Left lung (tissue), 10 donors: ENCODE data around the gene PRKG1. TPM values are rescaled to one million over a fixed set of nuclear protein-coding genes. Genes with fewer than 3 reads are reported as not detected.

ENCODE experiments used
- ATAC-seq: fragments of 200-7000 bp; cut with Tn5 transposase; one replicate; pipeline ENCODE4 v1.9.1; 2020; ENCODE audit warnings: moderate library complexity
- DNase-seq, 4 donors: peaks; one replicate each; pipeline ENCODE4 v3.0.0-alpha.2; 2013 to 2020
- H3K27ac ChIP-seq, 2 donors: fragments of 200-600 bp; sonication (generic) in 1 of 2; one replicate each; pipeline versions ENCODE4 v1.5.0 to v1.8.0; 2020 to 2021
- H3K27me3 ChIP-seq, 2 donors: fragments of 200-600 bp; sonication (generic) in 1 of 2; one replicate each; pipeline versions ENCODE4 v1.5.0 to v1.8.0; 2020 to 2021
- H3K36me3 ChIP-seq, 2 donors: fragments of 200-600 bp; sonication (generic) in 1 of 2; one replicate each; pipeline versions ENCODE4 v1.5.0 to v1.8.0; 2020 to 2021
- H3K4me1 ChIP-seq, 2 donors: fragments of 200-600 bp; one replicate each; pipeline ENCODE4 v1.8.0; 2021
- H3K4me3 ChIP-seq, 2 donors: fragments of 200-600 bp; sonication (generic) in 1 of 2; one replicate each; pipeline versions ENCODE4 v1.5.0 to v1.8.0; 2020 to 2021; ENCODE audit warnings: mild to moderate bottlenecking in 1 of 2
- H3K9me3 ChIP-seq, 2 donors: fragments of 200-600 bp; sonication (generic) in 1 of 2; one replicate each; pipeline versions ENCODE4 v1.5.0 to v1.8.0; 2020 to 2021
- CTCF ChIP-seq, 2 donors: fragments of 200-600 bp; sonication (generic) in 1 of 2; IDR thresholded peaks; one replicate each; pipeline versions ENCODE4 v1.5.0 to v1.8.0; 2021; ENCODE audit warnings: antibody characterized with exemption in 2 of 2
- intact Hi-C, 2 donors: fragments of 100-400 bp; cut with DNase I; formaldehyde crosslinking; loops; one replicate each; pipeline versions ENCODE4 v1.11.2 to v1.14.2; 2022
- polyA plus RNA-seq, 6 donors: library from polyadenylated mRNA; unstranded; fragments of 120-200 nt; gene quantifications; one replicate each; pipeline ENCODE4 v1.2.1, GENCODE V29; 2013; ENCODE audit not compliant: insufficient read length in 6 of 6
- total RNA-seq, 2 donors: library from RNA; stranded (reverse); fragmentation: NEBNext Ultra II Directional; extraction: Animal tissue kit (Norgen Biotek cat#: 25700); gene quantifications; one replicate each; pipeline ENCODE4 v1.2.1, GENCODE V29; 2021
- donor health status: DM: no; HTN: yes; CAD: no.
- donor health status: DM: no; HTN: no; CAD: no.

The PRKG1 gene
- total and polyA plus RNA-seq, 8 donors, result 15.6 to 29.0 (median 17.8) TPM

- no peak overlapping the region for H3K27ac ChIP-seq
- H3K36me3 ChIP-seq, result no peaks in the 10 kb centered on the region
- intact Hi-C loops, result no loop called here
- no peaks in the 10 kb centered on the region for H3K9me3 ChIP-seq
- no peak for TF ChIP-seq CTCF (IDR thresholded peaks at IDR 0.05)
- H3K27me3 ChIP-seq, result no peaks in the 10 kb centered on the region
- ATAC-seq (no peak), DNase-seq (no peak)
- no peaks in the 10 kb centered on the region for H3K4me1 ChIP-seq
- no peak overlapping the region for H3K4me3 ChIP-seq
Observed at GRCh38 chr10:52110576-52110975, 1036.3 kb downstream of the PRKG1 start.

GRCh38 chr10:52111101-52111891, 1037.0 kb downstream of the PRKG1 start:
- no peaks in the 10 kb centered on the region for H3K4me1 ChIP-seq
- H3K27ac ChIP-seq, result no peak overlapping the region
- no peaks in the 10 kb centered on the region for H3K36me3 ChIP-seq
- no peak for ATAC-seq
- no peaks in the 10 kb centered on the region for H3K27me3 ChIP-seq
- peaks cover 0 to 3% of the 10 kb centered on the region in 2 donors for H3K9me3 ChIP-seq
- DNase-seq, result peak in 2 of 4 donors; percentile 28 to 42
- H3K4me3 ChIP-seq, result no peak overlapping the region
- TF ChIP-seq CTCF (IDR thresholded peaks at IDR 0.05), result no peak
- intact Hi-C loops, result no loop called here

GRCh38 chr10:52115823-52116222, 1041.5 kb downstream of the PRKG1 start:
- Histone ChIP-seq H3K27me3 (no peaks in the 10 kb centered on the region), H3K4me1 (no peaks in the 10 kb centered on the region), H3K9me3 (peaks cover 0 to 3% of the 10 kb centered on the region in 2 donors), H3K4me3 (no peak overlapping the region), H3K27ac (no peak overlapping the region), H3K36me3 (no peaks in the 10 kb centered on the region)
- intact Hi-C loops, result no loop called here
- ATAC-seq (no peak), DNase-seq (no peak)
- no peak for TF ChIP-seq CTCF (IDR thresholded peaks at IDR 0.05)

GRCh38 chr10:52119507-52119906, 1045.2 kb downstream of the PRKG1 start:
- intact Hi-C loops, result no loop called here
- Histone ChIP-seq H3K9me3 (peaks cover 0 to 3% of the 10 kb centered on the region in 2 donors), H3K4me3 (no peak overlapping the region), H3K27ac (no peak overlapping the region), H3K4me1 (no peaks in the 10 kb centered on the region), H3K36me3 (no peaks in the 10 kb centered on the region), H3K27me3 (no peaks in the 10 kb centered on the region)
- DNase-seq, result no peak
- no peak for ATAC-seq
- TF ChIP-seq CTCF (IDR thresholded peaks at IDR 0.05), result no peak

GRCh38 chr10:52121688-52122087, 1047.4 kb downstream of the PRKG1 start:
- ATAC-seq, result no peak

More at GRCh38 chr10:52121688-52122087, 1047.4 kb downstream of the PRKG1 start:
- no peaks in the 10 kb centered on the region for H3K27me3 ChIP-seq
- no peaks in the 10 kb centered on the region for H3K36me3 ChIP-seq
- no peak for TF ChIP-seq CTCF (IDR thresholded peaks at IDR 0.05)
- no peaks in the 10 kb centered on the region for H3K9me3 ChIP-seq
- no peaks in the 10 kb centered on the region for H3K4me1 ChIP-seq
- H3K27ac ChIP-seq, result no peak overlapping the region
- intact Hi-C loops, result no loop called here
- DNase-seq, result no peak
- no peak overlapping the region for H3K4me3 ChIP-seq
